Measurements from ENCODE around the gene LYST. TPM values are rescaled to one million over a fixed set of nuclear protein-coding genes. Genes with fewer than 3 reads are reported as not detected.
"Not testable (repeated sequence)": the region's sequence is repeated elsewhere in the genome, so short reads cannot be mapped to it uniquely, and the experiment has no call there.

The LYST gene
- total RNA-seq (38.0 and 50.2 TPM in 2 replicates), polyA plus RNA-seq (6.1 and 7.5 TPM in 2 replicates), polyA minus RNA-seq (ENCODE audit: low replicate concordance) (5.1 and 6.4 TPM in 2 replicates)
- 4.0 and 5.7 TPM in 2 replicates for polyA plus RNA-seq (2012)

GRCh38 chr1:235866205-235866912, at the start of gene LYST:
TSS of gene LYST (minus strand) at chr1:235866906. CDS start at chr1:235830417, 36,489 bp downstream.
- H3K9me3 ChIP-seq (ENCODE audit: control insufficient read depth, insufficient read depth, low read depth, low read length): no peaks in the 10 kb centered on the region
- H3K4me1 ChIP-seq (ENCODE audit: control insufficient read depth, extremely low read depth, insufficient read depth, low read length): peaks cover 7% of the 10 kb centered on the region
- peaks cover 17% of the 10 kb centered on the region for H3K79me2 ChIP-seq (ENCODE audit: control insufficient read depth, insufficient read depth, low read length)
- peak within 1 kb of the TSS; percentile 96 for H2AFZ ChIP-seq (ENCODE audit: low read length)
- no peaks in the 10 kb centered on the region for H3K27me3 ChIP-seq (ENCODE audit: control insufficient read depth, insufficient read depth, low read length)
- H4K20me1 ChIP-seq (ENCODE audit: control insufficient read depth, extremely low read depth, insufficient read depth, low read length): no peaks in the 10 kb centered on the region
- peak within 1 kb of the TSS; percentile 90 for H3K9ac ChIP-seq (ENCODE audit: insufficient read depth, low read length)
- peak within 1 kb of the TSS; percentile 94 for H3K4me2 ChIP-seq (ENCODE audit: extremely low read depth, insufficient read depth, low read length)
- TF ChIP-seq CTCF (conservative IDR thresholded peaks at IDR 0.05 in 1 of 2, IDR thresholded peaks at IDR 0.05 in 1 of 2; ENCODE audit: low read depth in 1 of 2, low read length in 2 of 2) (peak in 1 of 2 donors; percentile 54), EZH2 (IDR thresholded peaks at IDR 0.05; ENCODE audit: low read length, missing control alignments) (no peak)
- peak within 1 kb of the TSS; percentile 90 for H3K27ac ChIP-seq (ENCODE audit: insufficient read depth, low read length)
- H3K4me3 ChIP-seq (replicated peaks in 1 of 4; ENCODE audit: control extremely low read depth in 1 of 4, insufficient read depth in 1 of 4, low read depth in 3 of 4, low read length in 4 of 4): peak within 1 kb of the TSS; percentile 86 to 91 (median 88)
- DNase-seq (ENCODE audit: low read depth in 2 of 2): peak; percentile 32 to 49
- H3K36me3 ChIP-seq (ENCODE audit: control insufficient read depth, insufficient read depth, low read length): no peaks in the 10 kb centered on the region

GRCh38 chr1:235915489-235915888, 48.8 kb upstream of the LYST start:
- H2AFZ ChIP-seq (ENCODE audit: low read length): not testable (repeated sequence)

GRCh38 chr1:235913311-235913710, 46.6 kb upstream of the LYST start:
- TF ChIP-seq CTCF (conservative IDR thresholded peaks at IDR 0.05 in 1 of 2, IDR thresholded peaks at IDR 0.05 in 1 of 2; ENCODE audit: low read depth in 1 of 2, low read length in 2 of 2): no peak
- TF ChIP-seq EZH2 (IDR thresholded peaks at IDR 0.05; ENCODE audit: low read length, missing control alignments): no peak
- no peaks in the 10 kb centered on the region for H3K79me2 ChIP-seq (ENCODE audit: control insufficient read depth, insufficient read depth, low read length)
- DNase-seq (ENCODE audit: low read depth in 2 of 2): no peak
- no peaks in the 10 kb centered on the region for H4K20me1 ChIP-seq (ENCODE audit: control insufficient read depth, extremely low read depth, insufficient read depth, low read length)
- H3K4me3 ChIP-seq (replicated peaks in 1 of 4; ENCODE audit: control extremely low read depth in 1 of 4, insufficient read depth in 1 of 4, low read depth in 3 of 4, low read length in 4 of 4): no peak overlapping the region
- no peaks in the 10 kb centered on the region for H3K36me3 ChIP-seq (ENCODE audit: control insufficient read depth, insufficient read depth, low read length)
- no peak overlapping the region for H3K9ac ChIP-seq (ENCODE audit: insufficient read depth, low read length)
- no peak overlapping the region for H2AFZ ChIP-seq (ENCODE audit: low read length)
- no peak overlapping the region for H3K4me2 ChIP-seq (ENCODE audit: extremely low read depth, insufficient read depth, low read length)
- H3K27me3 ChIP-seq (ENCODE audit: control insufficient read depth, insufficient read depth, low read length): no peaks in the 10 kb centered on the region
- peaks cover 23% of the 10 kb centered on the region for H3K4me1 ChIP-seq (ENCODE audit: control insufficient read depth, extremely low read depth, insufficient read depth, low read length)
- no peak overlapping the region for H3K27ac ChIP-seq (ENCODE audit: insufficient read depth, low read length)
- H3K9me3 ChIP-seq (ENCODE audit: control insufficient read depth, insufficient read depth, low read depth, low read length): no peaks in the 10 kb centered on the region

More at GRCh38 chr1:235915489-235915888, 48.8 kb upstream of the LYST start:
- H3K36me3 ChIP-seq (ENCODE audit: control insufficient read depth, insufficient read depth, low read length); H3K79me2 ChIP-seq (ENCODE audit: control insufficient read depth, insufficient read depth, low read length); H4K20me1 ChIP-seq (ENCODE audit: control insufficient read depth, extremely low read depth, insufficient read depth, low read length); H3K27me3 ChIP-seq (ENCODE audit: control insufficient read depth, insufficient read depth, low read length); DNase-seq (ENCODE audit: low read depth in 2 of 2); H3K9ac ChIP-seq (ENCODE audit: insufficient read depth, low read length); H3K4me2 ChIP-seq (ENCODE audit: extremely low read depth, insufficient read depth, low read length); H3K27ac ChIP-seq (ENCODE audit: insufficient read depth, low read length); H3K9me3 ChIP-seq (ENCODE audit: control insufficient read depth, insufficient read depth, low read depth, low read length); H3K4me3 ChIP-seq (replicated peaks in 1 of 4; ENCODE audit: control extremely low read depth in 1 of 4, insufficient read depth in 1 of 4, low read depth in 3 of 4, low read length in 4 of 4): not testable (repeated sequence)
- peaks cover 32% of the 10 kb centered on the region for H3K4me1 ChIP-seq (ENCODE audit: control insufficient read depth, extremely low read depth, insufficient read depth, low read length)

Measured in fibroblast of lung (primary cell).